HepG2 (cell line): ENCODE results near the gene MTF2. TPM values are rescaled to one million over a fixed set of nuclear protein-coding genes. Genes with fewer than 3 reads are reported as not detected.

Experiments used
- ADNP ChIP-seq: sonication (generic); formaldehyde crosslinking; IDR thresholded peaks from 2 replicates; pipeline ENCODE4 v1.4.0; 2020; ENCODE audit warnings: missing genetic modification reagents
- CREB1 ChIP-seq, 2 experiments: fragments of 450-650 bp in 1 of 2; IDR thresholded peaks; 2 replicates each; pipeline ENCODE4 v1.6.1; 2016 to 2017; ENCODE audit warnings: control low read depth in 1 of 2, mild to moderate bottlenecking in 1 of 2, missing compliant biosample characterization in 1 of 2, missing genetic modification characterization in 1 of 2
- HCFC1 ChIP-seq: fragments of 150-350 bp; IDR thresholded peaks from 2 replicates; pipeline ENCODE4 v1.6.1; 2014; ENCODE audit warnings: low read depth, low read length
- IRF2 ChIP-seq: IDR thresholded peaks from 2 replicates; pipeline ENCODE4 v1.6.1; 2018; ENCODE audit warnings: missing genetic modification reagents, missing compliant biosample characterization
- NFRKB ChIP-seq: fragments of 450-650 bp; IDR thresholded peaks from 2 replicates; pipeline ENCODE4 v1.6.1; 2017
- NFYB ChIP-seq: sonication (generic); formaldehyde crosslinking; IDR thresholded peaks from 2 replicates; pipeline ENCODE4 v1.4.0; 2020; ENCODE audit warnings: missing genetic modification reagents
- PCBP2 ChIP-seq: fragments of 200-400 bp; formaldehyde crosslinking; optimal IDR thresholded peaks from 2 replicates; pipeline ENCODE3; 2018; ENCODE audit warnings: low read length, low read depth; ENCODE audit not compliant: poor library complexity, severe bottlenecking
- SIN3B ChIP-seq: fragments of 150-350 bp; IDR thresholded peaks from 2 replicates; pipeline ENCODE4 v1.6.1; 2014; ENCODE audit warnings: low read length
- WIZ ChIP-seq: sonication (generic); formaldehyde crosslinking; IDR thresholded peaks from 2 replicates; pipeline ENCODE4 v1.5.1; 2020; ENCODE audit warnings: mild to moderate bottlenecking, missing genetic modification reagents
- YEATS4 ChIP-seq: sonication (generic); formaldehyde crosslinking; IDR thresholded peaks from 2 replicates; pipeline ENCODE4 v1.4.0; 2020; ENCODE audit warnings: missing genetic modification reagents, borderline replicate concordance
- ZFP41 ChIP-seq: sonication (generic); formaldehyde crosslinking; IDR thresholded peaks from 2 replicates; pipeline ENCODE4 v1.4.0; 2020; ENCODE audit warnings: mild to moderate bottlenecking, missing genetic modification reagents, borderline replicate concordance
- ZNF207 ChIP-seq: fragments of 450-650 bp; IDR thresholded peaks from 2 replicates; pipeline ENCODE4 v1.6.1; 2016; ENCODE audit warnings: antibody characterized with exemption, borderline replicate concordance
- ZNF230 ChIP-seq: sonication (generic); formaldehyde crosslinking; IDR thresholded peaks from 2 replicates; pipeline ENCODE4 v1.4.0; 2020; ENCODE audit warnings: mild to moderate bottlenecking, missing genetic modification reagents
- ZNF235 ChIP-seq: sonication (generic); formaldehyde crosslinking; IDR thresholded peaks from 2 replicates; pipeline ENCODE4 v1.8.1; 2023; ENCODE audit warnings: mild to moderate bottlenecking, missing genetic modification reagents, borderline replicate concordance
- ZNF329 ChIP-seq: sonication (generic); formaldehyde crosslinking; IDR thresholded peaks from 2 replicates; pipeline ENCODE4 v1.9.0; 2021; ENCODE audit warnings: low read depth, mild to moderate bottlenecking, missing genetic modification reagents
- ZNF33B ChIP-seq: sonication (generic); formaldehyde crosslinking; IDR thresholded peaks from 2 replicates; pipeline ENCODE4 v1.5.1; 2020; ENCODE audit warnings: mild to moderate bottlenecking, missing genetic modification reagents
- ZNF343 ChIP-seq: sonication (generic); formaldehyde crosslinking; IDR thresholded peaks from 2 replicates; pipeline ENCODE4 v1.4.0; 2020; ENCODE audit warnings: mild to moderate bottlenecking, missing genetic modification reagents
- ZNF547 ChIP-seq: sonication (generic); formaldehyde crosslinking; IDR thresholded peaks from 2 replicates; pipeline ENCODE4 v1.5.1; 2020; ENCODE audit warnings: mild to moderate bottlenecking, missing genetic modification reagents
- ZNF570 ChIP-seq: sonication (generic); formaldehyde crosslinking; IDR thresholded peaks from 2 replicates; pipeline ENCODE4 v1.4.0; 2020; ENCODE audit warnings: mild to moderate bottlenecking, missing genetic modification reagents, borderline replicate concordance
- ZNF607 ChIP-seq: sonication (generic); formaldehyde crosslinking; IDR thresholded peaks from 2 replicates; pipeline ENCODE4 v1.5.1; 2020; ENCODE audit warnings: missing genetic modification reagents, mild to moderate bottlenecking, borderline replicate concordance
- ZNF619 ChIP-seq: sonication (generic); formaldehyde crosslinking; IDR thresholded peaks from 2 replicates; pipeline ENCODE4 v1.4.0; 2020; ENCODE audit warnings: mild to moderate bottlenecking, missing genetic modification reagents
- ZNF816 ChIP-seq: sonication (generic); formaldehyde crosslinking; IDR thresholded peaks from 2 replicates; pipeline ENCODE4 v1.8.0; 2022; ENCODE audit warnings: missing genetic modification reagents, mild to moderate bottlenecking, borderline replicate concordance
- polyA plus RNA-seq, 8 experiments: library from polyadenylated mRNA; depleted of rRNA in 3 of 8; stranded (reverse) in 7 of 8; unstranded in 1 of 8; fragments of >200 nt; fragmentation: Illumina TruSeq in 4 of 8; extraction: Trizol in 4 of 8; gene quantifications; 2 replicates each; pipeline versions ENCODE4 v1.2.1 to v1.2.3, GENCODE V29; 2011 to 2016; ENCODE audit warnings: low read depth in 4 of 8, missing spikeins in 1 of 8, mixed read lengths in 1 of 8; ENCODE audit not compliant: insufficient read depth in 1 of 8
- total RNA-seq, 5 experiments: library from RNA; depleted of rRNA; stranded (reverse); fragments of >200 nt; fragmentation: Illumina TruSeq; extraction: Trizol; gene quantifications; 2 replicates each; pipeline ENCODE4 v1.2.3, GENCODE V29; 2016; ENCODE audit warnings: low read depth in 1 of 5
- TF ChIP-seq, protein P1 (sequence below): IDR thresholded peaks from 2 replicates; pipeline ENCODE4 v1.6.1; 2016; ENCODE audit warnings: low read depth
- TF ChIP-seq, protein P2 (sequence below): sonication (generic); formaldehyde crosslinking; IDR thresholded peaks from 2 replicates; pipeline ENCODE4 v1.4.0; 2020; ENCODE audit warnings: mild to moderate bottlenecking, missing genetic modification reagents
- TF ChIP-seq, protein P3 (sequence below): sonication (generic); formaldehyde crosslinking; IDR thresholded peaks from 2 replicates; pipeline ENCODE4 v1.8.0; 2022; ENCODE audit warnings: low read depth, missing genetic modification reagents
- TF ChIP-seq, protein P4 (sequence below): sonication (generic); formaldehyde crosslinking; IDR thresholded peaks from 2 replicates; pipeline ENCODE4 v1.8.1; 2023; ENCODE audit warnings: missing genetic modification reagents, inconsistent platforms, borderline replicate concordance

The MTF2 gene
- total and polyA plus RNA-seq, 2 of the 13 experiments (the other 11 are each of a cell fraction or from before 2014, with no cell fraction given): 48.7 to 53.9 TPM

DNA sequence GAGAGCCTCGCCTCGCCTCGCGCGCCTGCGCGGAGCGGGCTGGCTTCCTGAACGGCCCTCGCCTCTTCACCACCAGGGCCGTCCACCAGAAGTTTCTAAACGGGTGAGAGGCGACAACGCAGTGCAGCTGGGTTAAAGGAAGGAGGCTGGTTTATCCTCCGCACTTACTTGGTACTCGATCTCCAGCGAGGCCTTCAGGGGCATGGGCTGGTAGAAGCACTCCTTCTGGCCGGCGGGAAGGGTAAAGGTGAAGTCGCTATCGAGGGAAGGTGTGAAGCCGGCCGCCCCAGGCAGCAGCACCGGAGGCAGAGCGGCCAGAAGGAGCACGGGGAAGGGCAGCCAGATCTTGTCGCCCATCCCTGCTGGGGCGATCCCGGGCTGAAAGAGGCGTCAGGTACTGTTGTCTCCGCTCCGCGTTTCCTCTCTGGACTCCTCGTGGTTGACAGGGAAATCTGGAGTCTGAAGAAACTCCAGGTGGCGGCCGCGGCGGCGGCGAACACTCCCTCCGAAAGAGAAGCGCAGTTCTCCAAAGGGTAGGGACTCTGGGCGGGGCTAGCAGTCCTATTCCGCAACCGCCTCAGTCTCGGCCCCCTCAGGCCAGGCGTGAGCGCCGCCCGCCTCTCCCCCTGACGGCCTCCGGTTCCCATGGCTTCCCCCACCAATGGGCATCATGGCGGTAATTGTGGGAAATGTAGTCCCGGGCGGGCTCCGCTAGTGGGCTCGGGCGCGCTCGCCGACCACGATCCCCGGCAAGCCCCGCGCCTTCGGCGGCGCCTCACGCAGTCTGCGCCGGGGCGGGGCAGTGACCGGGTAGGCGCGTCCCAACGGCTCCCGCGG is 101.0 kb downstream of the MTF2 start, which contains the start of gene TMED5 (continued):
- TF ChIP-seq, protein P1, sequence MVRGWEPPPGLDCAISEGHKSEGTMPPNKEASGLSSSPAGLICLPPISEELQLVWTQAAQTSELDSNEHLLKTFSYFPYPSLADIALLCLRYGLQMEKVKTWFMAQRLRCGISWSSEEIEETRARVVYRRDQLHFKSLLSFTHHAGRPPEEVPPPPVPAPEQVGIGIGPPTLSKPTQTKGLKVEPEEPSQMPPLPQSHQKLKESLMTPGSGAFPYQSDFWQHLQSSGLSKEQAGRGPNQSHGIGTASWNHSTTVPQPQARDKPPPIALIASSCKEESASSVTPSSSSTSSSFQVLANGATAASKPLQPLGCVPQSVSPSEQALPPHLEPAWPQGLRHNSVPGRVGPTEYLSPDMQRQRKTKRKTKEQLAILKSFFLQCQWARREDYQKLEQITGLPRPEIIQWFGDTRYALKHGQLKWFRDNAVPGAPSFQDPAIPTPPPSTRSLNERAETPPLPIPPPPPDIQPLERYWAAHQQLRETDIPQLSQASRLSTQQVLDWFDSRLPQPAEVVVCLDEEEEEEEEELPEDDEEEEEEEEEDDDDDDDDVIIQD (CRISPR knock-in tag): 0 out of 2 replicates have a peak, but pooled peaks have one; percentile 50
- peak; percentile 60; the same call in 1 of the 2 replicates for TF ChIP-seq IRF2 (CRISPR knock-in tag)
- TF ChIP-seq ZNF235: peak; percentile 64; the same call in 1 of the 2 replicates
- TF ChIP-seq ZNF33B: peak; percentile 94
- 0 out of 2 replicates have a peak, but pooled peaks have one; percentile 48 for TF ChIP-seq ZNF619
- no peak for TF ChIP-seq WIZ (CRISPR knock-in tag)
- peak; percentile 76 for TF ChIP-seq CREB1 (IDR thresholded peaks at IDR 0.05)
- TF ChIP-seq CREB1 (CRISPR knock-in tag; IDR thresholded peaks at IDR 0.05): peak; percentile 78
- TF ChIP-seq, protein P2, sequence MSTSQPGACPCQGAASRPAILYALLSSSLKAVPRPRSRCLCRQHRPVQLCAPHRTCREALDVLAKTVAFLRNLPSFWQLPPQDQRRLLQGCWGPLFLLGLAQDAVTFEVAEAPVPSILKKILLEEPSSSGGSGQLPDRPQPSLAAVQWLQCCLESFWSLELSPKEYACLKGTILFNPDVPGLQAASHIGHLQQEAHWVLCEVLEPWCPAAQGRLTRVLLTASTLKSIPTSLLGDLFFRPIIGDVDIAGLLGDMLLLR: peak; percentile 98
- peak; percentile 70; the same call in 1 of the 2 replicates for TF ChIP-seq ZFP41 (CRISPR knock-in tag)
- no peak for TF ChIP-seq PCBP2
- TF ChIP-seq SIN3B: no peak
- TF ChIP-seq HCFC1: peak; percentile 90
- TF ChIP-seq ZNF570 (CRISPR knock-in tag): no peak; the same call in 1 of the 2 replicates
- TF ChIP-seq ZNF230 (CRISPR knock-in tag): peak; percentile 83
- TF ChIP-seq ZNF607: peak; percentile 38; the same call in 1 of the 2 replicates
- peak; percentile 81 for TF ChIP-seq ZNF547 (CRISPR knock-in tag)
- TF ChIP-seq NFRKB: no peak
- TF ChIP-seq NFYB (CRISPR knock-in tag): peak; percentile 80
- peak; percentile 58 for TF ChIP-seq YEATS4 (CRISPR knock-in tag)
- TF ChIP-seq, protein P3, sequence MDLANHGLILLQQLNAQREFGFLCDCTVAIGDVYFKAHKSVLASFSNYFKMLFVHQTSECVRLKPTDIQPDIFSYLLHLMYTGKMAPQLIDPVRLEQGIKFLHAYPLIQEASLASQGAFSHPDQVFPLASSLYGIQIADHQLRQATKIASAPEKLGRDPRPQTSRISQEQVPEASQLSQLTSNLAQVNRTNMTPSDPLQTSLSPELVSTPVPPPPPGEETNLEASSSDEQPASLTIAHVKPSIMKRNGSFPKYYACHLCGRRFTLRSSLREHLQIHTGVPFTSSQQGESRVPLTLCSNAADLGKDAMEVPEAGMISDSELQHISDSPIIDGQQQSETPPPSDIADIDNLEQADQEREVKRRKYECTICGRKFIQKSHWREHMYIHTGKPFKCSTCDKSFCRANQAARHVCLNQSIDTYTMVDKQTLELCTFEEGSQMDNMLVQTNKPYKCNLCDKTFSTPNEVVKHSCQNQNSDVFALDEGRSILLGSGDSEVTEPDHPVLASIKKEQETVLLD: no peak
- TF ChIP-seq, protein P4, sequence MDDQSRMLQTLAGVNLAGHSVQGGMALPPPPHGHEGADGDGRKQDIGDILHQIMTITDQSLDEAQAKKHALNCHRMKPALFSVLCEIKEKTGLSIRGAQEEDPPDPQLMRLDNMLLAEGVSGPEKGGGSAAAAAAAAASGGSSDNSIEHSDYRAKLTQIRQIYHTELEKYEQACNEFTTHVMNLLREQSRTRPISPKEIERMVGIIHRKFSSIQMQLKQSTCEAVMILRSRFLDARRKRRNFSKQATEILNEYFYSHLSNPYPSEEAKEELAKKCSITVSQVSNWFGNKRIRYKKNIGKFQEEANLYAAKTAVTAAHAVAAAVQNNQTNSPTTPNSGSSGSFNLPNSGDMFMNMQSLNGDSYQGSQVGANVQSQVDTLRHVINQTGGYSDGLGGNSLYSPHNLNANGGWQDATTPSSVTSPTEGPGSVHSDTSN (CRISPR knock-in tag): peak; percentile 79
- TF ChIP-seq ZNF816 (CRISPR knock-in tag): peak; percentile 49; the same call in 1 of the 2 replicates
- TF ChIP-seq ZNF329 (CRISPR knock-in tag): no peak
- TF ChIP-seq ADNP (CRISPR knock-in tag): no peak
- no peak for TF ChIP-seq ZNF207
- TF ChIP-seq ZNF343: peak; percentile 90
